OCI-LY3 (cell line): Measurements from ENCODE around the gene ARGLU1.

ENCODE experiments used
- CTCF ChIP-seq: fragments of 200-600, 300-600 bp; sonication (generic); IDR thresholded peaks from 2 replicates; pipeline ENCODE4 v1.5.1; 2014; ENCODE audit warnings: antibody characterized with exemption, low read length, low read depth
- EZH2phosphoT487 ChIP-seq: fragments of 200-600 bp; shearing (Covaris generic); IDR thresholded peaks from 2 replicates; pipeline ENCODE4 v1.6.1; 2018; ENCODE audit warnings: antibody characterized with exemption, mixed run types, low read depth

GRCh38 chr13:106603546-106603945 lies 35.6 kb upstream of the ARGLU1 start:
- TF ChIP-seq CTCF, result no peak
- no peak for TF ChIP-seq EZH2phosphoT487
